Suprapubic skin (tissue), 4 donors: ENCODE data around the gene DDX51. TPM values are rescaled to one million over a fixed set of nuclear protein-coding genes. Genes with fewer than 3 reads are reported as not detected.

ENCODE experiments used
- DNase-seq, 2 donors: peaks; one replicate each; pipeline ENCODE4 v3.0.0-alpha.2; 2019; ENCODE audit warnings: low spot score in 2 of 2
- H3K27ac ChIP-seq: fragments of 200-600 bp; sonication (generic); one replicate; pipeline ENCODE4 v1.5.1; 2019
- H3K27me3 ChIP-seq: fragments of 200-600 bp; sonication (generic); one replicate; pipeline ENCODE4 v1.5.1; 2019
- H3K36me3 ChIP-seq: fragments of 200-600 bp; sonication (generic); one replicate; pipeline ENCODE4 v1.5.1; 2019
- H3K4me1 ChIP-seq: fragments of 200-600 bp; sonication (generic); one replicate; pipeline ENCODE4 v1.5.1; 2019
- H3K4me3 ChIP-seq: fragments of 200-600 bp; sonication (generic); one replicate; pipeline ENCODE4 v1.5.1; 2019; ENCODE audit warnings: mild to moderate bottlenecking
- H3K9me3 ChIP-seq: fragments of 200-600 bp; sonication (generic); one replicate; pipeline ENCODE4 v1.5.1; 2019
- CTCF ChIP-seq, 2 donors: fragments of 200-600 bp in 1 of 2; fragments of 450-650 bp in 1 of 2; sonication (generic) in 1 of 2; IDR thresholded peaks; one replicate each; pipeline ENCODE4 v1.5.1; 2016 to 2019; ENCODE audit warnings: antibody characterized with exemption in 2 of 2, mild to moderate bottlenecking in 1 of 2, moderate library complexity in 1 of 2
- EP300 ChIP-seq: sonication (generic); formaldehyde crosslinking; IDR thresholded peaks from one replicate; pipeline ENCODE4 v1.6.1; 2017; ENCODE audit warnings: antibody characterized with exemption
- POLR2A ChIP-seq, 2 donors: fragments of 450-650 bp; IDR thresholded peaks; one replicate each; pipeline ENCODE4 v1.6.1; 2017; ENCODE audit warnings: antibody characterized with exemption in 2 of 2, mild to moderate bottlenecking in 2 of 2, moderate library complexity in 2 of 2
- POLR2AphosphoS5 ChIP-seq, 3 donors: sonication (generic); formaldehyde crosslinking; IDR thresholded peaks; one replicate each; pipeline ENCODE4 v1.6.1; 2017; ENCODE audit warnings: antibody characterized with exemption in 3 of 3
- WGBS: methylation state at CpG from one replicate; pipeline ENCODE4 v1.1.5; 2018; 5-methylcytosine and 5-hydroxymethylcytosine counted together
- total RNA-seq, 4 donors: library from RNA; depleted of rRNA; stranded (reverse); fragments of >200 nt; gene quantifications; one replicate each; pipeline ENCODE4 v1.1.0, GENCODE V29; 2016

The DDX51 gene
- total RNA-seq, 4 donors from 2014 or later: 21.1 to 39.6 (median 23.7) TPM

GRCh38 chr12:132169376-132169775 is 25.3 kb upstream of the DDX51 start:
- WGBS: 94% methylated on average over 5 of the region's 17 CpGs
- Histone ChIP-seq H3K4me1 (peaks cover 3% of the 10 kb centered on the region), H3K27ac (no peak overlapping the region), H3K27me3 (peaks cover 63% of the 10 kb centered on the region), H3K9me3 (no peaks in the 10 kb centered on the region), H3K36me3 (no peaks in the 10 kb centered on the region), H3K4me3 (no peak overlapping the region)
- DNase-seq: no peak
- TF ChIP-seq POLR2A (IDR thresholded peaks at IDR 0.05): no peak
- TF ChIP-seq EP300: no peak
- no peak for TF ChIP-seq CTCF (IDR thresholded peaks at IDR 0.05)
- no peak for TF ChIP-seq POLR2AphosphoS5 (IDR thresholded peaks at IDR 0.05)

GRCh38 chr12:132168311-132169031 is 24.4 kb upstream of the DDX51 start:
- WGBS: 84% methylated on average over 10 of the region's 31 CpGs
- Histone ChIP-seq H3K4me3 (no peak overlapping the region), H3K27ac (no peak overlapping the region), H3K27me3 (peaks cover 62% of the 10 kb centered on the region), H3K4me1 (peaks cover 5% of the 10 kb centered on the region), H3K36me3 (no peaks in the 10 kb centered on the region), H3K9me3 (no peaks in the 10 kb centered on the region)
- TF ChIP-seq POLR2AphosphoS5 (IDR thresholded peaks at IDR 0.05) (no peak), EP300 (no peak), POLR2A (IDR thresholded peaks at IDR 0.05) (no peak), CTCF (IDR thresholded peaks at IDR 0.05) (no peak)
- no peak for DNase-seq

- TF ChIP-seq POLR2A (IDR thresholded peaks at IDR 0.05): no peak
- TF ChIP-seq POLR2AphosphoS5 (IDR thresholded peaks at IDR 0.05): no peak
- no peak for TF ChIP-seq CTCF (IDR thresholded peaks at IDR 0.05)
- TF ChIP-seq EP300: no peak
- Histone ChIP-seq H3K4me1 (peaks cover 12% of the 10 kb centered on the region), H3K36me3 (no peaks in the 10 kb centered on the region), H3K4me3 (no peak overlapping the region), H3K27me3 (peaks cover 62% of the 10 kb centered on the region), H3K27ac (no peak overlapping the region), H3K9me3 (no peaks in the 10 kb centered on the region)
- DNase-seq: no peak
- 76% methylated on average over 30 of the region's 30 CpGs for WGBS
Observed at GRCh38 chr12:132167611-132168310, 23.6 kb upstream of the DDX51 start.

- TF ChIP-seq POLR2A (IDR thresholded peaks at IDR 0.05) (no peak), POLR2AphosphoS5 (IDR thresholded peaks at IDR 0.05) (no peak), CTCF (IDR thresholded peaks at IDR 0.05) (no peak), EP300 (no peak)
- WGBS: 95% methylated on average over 10 of the region's 10 CpGs
- DNase-seq: no peak
- Histone ChIP-seq H3K27ac (no peak overlapping the region), H3K4me3 (no peak overlapping the region), H3K4me1 (peaks cover 19% of the 10 kb centered on the region), H3K27me3 (peaks cover 54% of the 10 kb centered on the region), H3K9me3 (no peaks in the 10 kb centered on the region), H3K36me3 (no peaks in the 10 kb centered on the region)
Observed at GRCh38 chr12:132166801-132167591, 22.9 kb upstream of the DDX51 start.

GRCh38 chr12:132166093-132166492 is 22.0 kb upstream of the DDX51 start:
- TF ChIP-seq CTCF (IDR thresholded peaks at IDR 0.05) (no peak), POLR2A (IDR thresholded peaks at IDR 0.05) (no peak), POLR2AphosphoS5 (IDR thresholded peaks at IDR 0.05) (no peak), EP300 (no peak)
- H3K27me3 ChIP-seq: peaks cover 48% of the 10 kb centered on the region
- no peaks in the 10 kb centered on the region for H3K36me3 ChIP-seq
- H3K4me1 ChIP-seq: peaks cover 22% of the 10 kb centered on the region
- no peaks in the 10 kb centered on the region for H3K9me3 ChIP-seq
- no peak overlapping the region for H3K27ac ChIP-seq
- DNase-seq: no peak
- WGBS: 95% methylated on average over 2 of the region's 2 CpGs
- H3K4me3 ChIP-seq: no peak overlapping the region
